ENCODE data around the gene IL12B.
"Not testable (repeated sequence)": the region's sequence is repeated elsewhere in the genome, so short reads cannot be mapped to it uniquely, and the experiment has no call there.

The IL12B gene

GRCh38 chr5:159330131-159330800 is at the start of gene IL12B:
IL12B (minus strand) TSS chr5:159330487; CDS start chr5:159326782, 3,705 bp downstream.
- no peak for DNase-seq (ENCODE audit: low read depth, low spot score)

GRCh38 chr5:159377653-159378052 is 47.4 kb upstream of the IL12B start:
- no peak for DNase-seq (ENCODE audit: low read depth, low spot score)

GRCh38 chr5:159367866-159368265 is 37.6 kb upstream of the IL12B start:
- not testable (repeated sequence) for DNase-seq (ENCODE audit: low read depth, low spot score)

- DNase-seq (ENCODE audit: low read depth, low spot score): not testable (repeated sequence)
Measured at GRCh38 chr5:159366776-159367175, 36.5 kb upstream of the IL12B start.

- no peak for DNase-seq (ENCODE audit: low read depth, low spot score)
Measured at GRCh38 chr5:159362220-159362619, 31.9 kb upstream of the IL12B start.

GRCh38 chr5:159359871-159360270 is 29.6 kb upstream of the IL12B start:
- DNase-seq (ENCODE audit: low read depth, low spot score): not testable (repeated sequence)

GRCh38 chr5:159359408-159359807 is 29.1 kb upstream of the IL12B start:
- DNase-seq (ENCODE audit: low read depth, low spot score): no peak

- DNase-seq (ENCODE audit: low read depth, low spot score): no peak
Measured at GRCh38 chr5:159353661-159354252, 23.5 kb upstream of the IL12B start.

- DNase-seq (ENCODE audit: low read depth, low spot score): not testable (repeated sequence)
Measured at GRCh38 chr5:159350644-159351043, 20.4 kb upstream of the IL12B start.

GRCh38 chr5:159350216-159350615 is 19.9 kb upstream of the IL12B start:
- not testable (repeated sequence) for DNase-seq (ENCODE audit: low read depth, low spot score)

GRCh38 chr5:159345861-159346260 is 15.6 kb upstream of the IL12B start:
- DNase-seq (ENCODE audit: low read depth, low spot score): no peak

- DNase-seq (ENCODE audit: low read depth, low spot score): no peak
Measured at GRCh38 chr5:159345336-159345735, 15.0 kb upstream of the IL12B start.

GRCh38 chr5:159343295-159344094 is 13.2 kb upstream of the IL12B start:
- DNase-seq (ENCODE audit: low read depth, low spot score): no peak

- DNase-seq (ENCODE audit: low read depth, low spot score): no peak
Measured at GRCh38 chr5:159342840-159343239, 12.6 kb upstream of the IL12B start.

GRCh38 chr5:159341906-159342310 is 11.6 kb upstream of the IL12B start:
- DNase-seq (ENCODE audit: low read depth, low spot score): no peak

GRCh38 chr5:159341145-159341544 is 10.9 kb upstream of the IL12B start:
- DNase-seq (ENCODE audit: low read depth, low spot score): no peak

- no peak for DNase-seq (ENCODE audit: low read depth, low spot score)
Measured at GRCh38 chr5:159340511-159340910, 10.2 kb upstream of the IL12B start.

- DNase-seq (ENCODE audit: low read depth, low spot score): no peak
Measured at GRCh38 chr5:159339460-159339859, 9.2 kb upstream of the IL12B start.

GRCh38 chr5:159338118-159338517 is 7.8 kb upstream of the IL12B start:
- no peak for DNase-seq (ENCODE audit: low read depth, low spot score)

- DNase-seq (ENCODE audit: low read depth, low spot score): no peak
Measured at GRCh38 chr5:159337016-159337955, 7.0 kb upstream of the IL12B start.

GRCh38 chr5:159336586-159336985 is 6.3 kb upstream of the IL12B start:
- no peak for DNase-seq (ENCODE audit: low read depth, low spot score)

GRCh38 chr5:159333545-159333925 is 3.2 kb upstream of the IL12B start:
- DNase-seq (ENCODE audit: low read depth, low spot score): no peak

Data from smooth muscle cell of the brain vasculature (primary cell).